IPS DF 4.7 (cell line): ENCODE measurements around the gene PGAP2.
"Not testable (repeated sequence)": the region's sequence is repeated elsewhere in the genome, so short reads cannot be mapped to it uniquely, and the experiment has no call there.

Source experiments
- DNase-seq: peaks from one replicate; pipeline ENCODE4 v3.0.0-alpha.2; 2013; ENCODE audit warnings: low spot score; ENCODE audit errors: extremely low read depth

Gene PGAP2

DNA sequence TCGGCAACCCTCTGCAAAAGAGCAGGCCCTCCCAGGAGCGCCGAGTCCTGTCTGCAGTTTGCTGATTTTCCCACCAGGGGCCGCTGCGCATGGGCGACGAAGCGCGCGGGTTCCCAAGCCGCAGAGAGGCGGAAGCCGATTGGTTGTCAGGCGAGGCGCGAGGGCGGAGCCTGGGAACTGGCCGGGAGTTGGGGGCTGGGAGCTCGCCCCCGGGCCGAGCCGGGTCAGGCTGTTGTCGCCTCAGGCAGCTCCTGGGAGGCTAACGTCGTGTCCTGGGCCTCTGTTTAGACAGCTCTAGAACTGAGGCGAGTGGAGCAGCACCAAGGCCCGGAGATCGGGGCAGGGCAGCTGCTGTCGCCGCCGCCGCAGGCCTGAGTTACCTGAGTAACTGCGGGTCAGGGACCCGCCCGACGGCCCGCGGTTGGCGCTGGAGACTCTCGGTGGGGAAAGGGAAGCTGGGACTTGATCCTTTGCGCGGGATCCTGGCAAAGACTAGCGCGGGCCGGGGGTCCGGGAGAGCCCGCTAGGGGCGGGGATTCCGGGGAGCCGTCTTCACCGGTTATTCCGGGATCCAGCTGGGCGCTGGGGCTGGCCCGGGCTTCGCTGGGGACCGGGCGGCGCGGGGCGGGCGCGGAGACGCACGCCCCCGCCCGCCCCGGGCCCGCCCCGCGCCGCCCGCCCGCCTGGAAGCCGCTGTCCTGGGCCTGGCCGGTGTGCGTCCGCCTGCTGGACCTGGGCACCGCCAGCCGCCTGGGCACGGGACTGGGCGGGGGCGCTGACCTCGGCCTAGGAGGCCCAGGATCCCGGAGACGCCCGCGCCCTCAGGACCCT is 46.8 kb downstream of the PGAP2 start, which contains the start of gene STIM1:
Gene STIM1 (plus strand): TSS at position 688 of the 831 bp plus-strand sequence. CDS start 607 bp downstream, outside the sequence.
- DNase-seq: peak; percentile 79

- no peak for DNase-seq
These were observed 47.6 kb downstream of the PGAP2 start for GRCh38 chr11:3855808-3856491.

DNA sequence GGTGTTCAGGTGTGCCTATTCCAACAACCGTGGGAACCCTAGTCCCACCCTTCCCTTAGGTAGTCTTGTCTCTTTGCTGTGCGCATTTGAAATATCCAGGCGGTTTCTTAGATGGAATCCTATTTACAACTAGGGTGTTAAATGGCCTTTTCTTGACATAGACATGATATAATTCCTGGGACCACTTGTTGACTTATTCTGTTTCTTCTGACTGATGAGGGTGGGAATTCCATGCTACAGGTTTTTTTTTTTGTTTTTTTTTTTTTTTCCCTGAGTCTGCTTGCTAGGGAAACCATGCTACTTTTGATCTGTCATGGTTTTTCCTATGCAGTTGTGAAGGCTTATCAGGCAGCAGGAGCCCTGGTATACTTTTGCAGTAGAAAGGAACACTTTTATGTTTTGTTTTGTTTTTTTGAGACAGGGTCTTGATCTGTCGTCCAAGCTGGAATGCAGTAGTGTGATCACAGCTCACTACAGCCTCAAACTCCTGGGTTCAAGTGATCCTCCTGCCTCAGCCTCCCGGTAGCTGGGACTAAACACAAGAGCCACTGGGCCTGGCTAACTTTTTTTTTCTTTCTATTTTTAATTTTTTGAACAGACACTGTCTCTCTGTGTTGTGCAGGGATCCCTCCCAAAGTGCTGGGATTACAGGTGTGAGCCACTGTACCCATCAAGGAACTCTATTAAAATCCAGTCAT is 48.6 kb downstream of the PGAP2 start:
- DNase-seq: no peak

- DNase-seq: no peak
These were observed 49.3 kb downstream of the PGAP2 start for GRCh38 chr11:3857628-3858027.

GRCh38 chr11:3859373-3859881 is 51.1 kb downstream of the PGAP2 start:
- DNase-seq: no peak

DNA sequence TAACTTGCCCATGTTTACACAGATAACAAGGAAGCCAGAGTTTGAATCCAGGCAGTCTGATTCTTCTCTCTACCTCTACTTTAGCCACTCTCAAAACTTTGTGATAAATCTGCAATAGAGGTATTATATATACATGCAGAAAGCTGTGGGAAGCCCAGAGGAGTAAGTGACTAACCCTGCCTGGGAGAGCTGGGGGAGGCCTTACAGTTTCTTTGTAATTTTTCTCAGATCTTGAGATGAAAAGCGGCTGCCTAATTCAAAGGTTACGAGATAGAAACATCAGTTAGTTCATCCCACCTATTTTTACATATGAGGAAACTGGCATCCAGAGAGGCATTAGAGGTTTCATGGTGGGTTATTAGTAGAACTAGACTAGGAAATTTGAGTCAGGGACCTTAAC is 52.0 kb downstream of the PGAP2 start:
- no peak for DNase-seq

- not testable (repeated sequence) for DNase-seq
These were observed 52.6 kb downstream of the PGAP2 start for GRCh38 chr11:3860898-3861393.

DNA sequence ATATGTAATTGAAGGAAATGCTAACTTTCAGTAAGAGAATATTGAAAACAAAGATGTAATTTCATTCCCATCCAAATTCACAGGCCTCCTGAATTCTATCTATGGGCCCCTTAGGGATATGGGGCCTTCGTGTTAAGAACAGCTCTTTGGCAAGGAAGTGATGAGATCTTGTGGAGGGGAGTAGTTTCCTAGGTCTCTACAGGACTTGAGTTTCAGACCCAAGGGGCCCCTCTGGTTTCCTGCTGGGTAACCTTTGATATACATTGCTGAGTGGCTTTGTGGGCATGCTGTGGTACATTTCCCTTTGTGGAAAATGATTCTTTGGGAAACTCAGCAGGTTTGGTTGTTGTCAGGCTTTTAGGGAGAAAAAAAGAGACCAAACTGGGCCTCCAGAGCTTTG is 53.3 kb downstream of the PGAP2 start:
- no peak for DNase-seq

- no peak for DNase-seq
These were observed 57.2 kb downstream of the PGAP2 start for GRCh38 chr11:3865388-3866193.

DNA sequence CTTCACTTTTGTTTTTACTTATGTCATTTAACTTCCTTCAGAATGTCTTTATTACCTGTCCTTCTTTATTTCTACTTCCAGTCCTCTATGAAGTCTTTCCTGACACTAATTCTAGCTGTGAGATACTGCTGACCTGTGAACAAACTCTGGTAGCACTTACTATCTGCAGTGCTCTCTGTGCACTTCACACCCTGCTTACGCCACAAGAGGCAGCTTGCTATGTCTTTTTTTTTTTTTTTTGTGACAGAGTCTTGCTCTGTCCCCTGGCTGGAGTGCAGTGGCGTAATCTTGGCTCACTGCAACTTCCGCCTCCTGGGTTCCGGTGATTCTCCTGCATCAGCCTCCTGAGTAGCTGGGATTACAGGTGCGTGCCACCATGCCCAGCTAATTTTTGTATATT is 57.8 kb downstream of the PGAP2 start:
- DNase-seq: no peak

- no peak for DNase-seq
These were observed 58.5 kb downstream of the PGAP2 start for GRCh38 chr11:3866836-3867208.

GRCh38 chr11:3867209-3868091 is 59.1 kb downstream of the PGAP2 start:
- DNase-seq: no peak

DNA sequence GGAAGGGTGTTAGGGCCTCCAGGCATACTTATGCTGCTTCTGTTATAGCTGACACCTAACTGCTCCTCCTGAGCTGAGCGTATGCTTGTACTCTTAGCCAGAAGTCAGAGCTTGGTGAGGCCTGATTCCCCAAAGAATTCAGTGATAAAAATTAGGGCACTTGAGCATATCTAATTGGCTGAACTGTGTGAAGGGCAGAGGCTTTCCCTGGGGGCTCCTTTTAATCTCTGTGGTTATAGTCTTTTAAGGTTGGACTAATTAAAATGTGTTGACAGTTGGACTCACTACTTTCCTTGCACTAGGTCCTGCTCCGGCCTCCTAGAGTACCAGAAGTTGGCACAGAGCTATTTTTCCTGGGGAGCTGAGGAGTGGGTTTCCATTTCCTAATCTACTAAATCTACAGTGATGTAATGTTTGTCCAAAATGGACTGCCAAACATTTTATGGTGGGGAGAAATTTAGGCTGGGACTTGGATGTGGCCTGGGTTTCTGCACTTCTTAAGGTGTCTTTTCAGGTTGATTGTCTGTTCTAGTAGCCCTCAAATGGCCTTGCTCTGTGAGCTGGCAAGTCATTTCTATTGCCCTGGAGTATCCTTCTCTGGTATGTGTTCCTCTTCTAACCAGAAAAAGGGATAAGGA is 65.5 kb downstream of the PGAP2 start:
- no peak for DNase-seq
